ENCODE measurements around the gene LCAT.
A peak's percentile ranks its signal among the peaks of the same experiment; 100 is the strongest.
"Not testable (repeated sequence)": the region's sequence is repeated elsewhere in the genome, so short reads cannot be mapped to it uniquely, and the experiment has no call there.

Gene LCAT

GRCh38 chr16:67943619-67944504 is at the start of gene LCAT:
Gene LCAT (minus strand): TSS chr16:67944120. CDS start chr16:67944101, 19 bp downstream.
- peak; percentile 85 for DNase-seq

DNA sequence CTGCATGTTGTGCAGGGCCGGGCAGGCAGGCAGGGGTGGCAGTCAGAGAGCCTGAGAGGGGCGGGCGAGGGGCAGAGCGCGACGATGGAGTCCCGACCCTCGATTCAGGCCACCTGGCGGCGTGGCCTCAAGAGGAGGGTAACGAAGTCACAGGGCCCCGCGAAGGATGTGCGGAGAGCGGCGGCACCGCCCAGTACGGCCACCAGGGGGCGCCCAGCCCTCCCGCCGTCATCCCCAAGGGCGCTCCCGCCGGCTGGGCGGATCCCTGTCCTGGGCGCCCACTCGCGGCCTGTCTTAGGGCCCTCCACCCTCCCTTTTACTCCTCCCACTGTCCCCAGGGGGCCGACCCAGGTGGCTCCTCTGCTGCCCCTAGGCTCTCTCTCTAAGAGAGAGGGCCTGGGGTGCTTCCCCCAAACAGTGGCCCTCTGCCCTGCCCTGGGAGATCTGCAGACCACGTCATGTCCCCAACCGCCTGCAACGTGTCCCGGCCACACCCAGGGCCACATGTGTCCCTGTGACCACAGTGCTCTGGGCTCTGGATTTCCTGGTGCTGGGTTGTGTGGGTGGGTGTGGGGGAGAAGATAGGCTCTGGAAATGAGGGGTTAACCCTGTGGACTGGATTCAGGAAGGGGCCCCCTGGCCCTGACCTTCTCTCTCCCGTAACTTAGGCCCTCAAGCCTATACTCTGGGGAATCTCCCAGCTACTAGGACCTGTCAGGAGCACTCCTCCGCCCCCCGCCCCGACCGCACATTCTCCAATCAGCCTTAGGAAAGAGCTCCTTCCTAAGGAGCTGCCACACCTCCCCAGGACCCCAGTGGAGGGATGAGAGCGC is 49.5 kb upstream of the LCAT start:
- peak; percentile 68 for DNase-seq

DNA sequence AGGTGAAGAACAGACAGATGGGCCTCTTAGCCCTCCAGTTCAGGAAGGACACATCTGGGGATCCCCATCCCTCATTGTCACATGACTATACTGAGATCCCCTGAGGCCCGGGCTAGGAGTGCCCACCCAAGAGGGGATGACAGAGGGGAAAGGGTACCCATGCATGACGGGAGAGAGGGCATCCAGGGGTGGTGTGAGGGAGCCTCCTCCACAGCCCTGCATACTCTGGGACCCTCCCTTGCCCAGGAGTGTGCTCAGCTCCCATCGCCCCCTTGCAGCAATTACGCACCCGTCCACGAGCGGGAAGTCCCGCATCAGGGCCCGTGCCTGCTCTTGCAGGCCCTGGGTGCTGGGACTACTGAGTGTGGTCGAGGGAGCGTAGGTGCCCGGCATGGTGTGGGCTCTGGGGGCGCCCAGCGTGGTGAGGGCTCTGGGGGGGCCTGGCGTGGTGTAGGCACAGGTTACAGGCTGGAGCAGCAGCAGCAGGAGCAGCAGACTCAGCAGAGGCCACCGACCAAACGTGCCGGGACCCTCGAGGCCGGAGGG is 48.8 kb upstream of the LCAT start:
- DNase-seq = no peak

GRCh38 chr16:67990018-67990386 is 46.1 kb upstream of the LCAT start:
- no peak for DNase-seq

- DNase-seq = peak; percentile 8
These were observed 45.5 kb upstream of the LCAT start for GRCh38 chr16:67989322-67990017.

DNA sequence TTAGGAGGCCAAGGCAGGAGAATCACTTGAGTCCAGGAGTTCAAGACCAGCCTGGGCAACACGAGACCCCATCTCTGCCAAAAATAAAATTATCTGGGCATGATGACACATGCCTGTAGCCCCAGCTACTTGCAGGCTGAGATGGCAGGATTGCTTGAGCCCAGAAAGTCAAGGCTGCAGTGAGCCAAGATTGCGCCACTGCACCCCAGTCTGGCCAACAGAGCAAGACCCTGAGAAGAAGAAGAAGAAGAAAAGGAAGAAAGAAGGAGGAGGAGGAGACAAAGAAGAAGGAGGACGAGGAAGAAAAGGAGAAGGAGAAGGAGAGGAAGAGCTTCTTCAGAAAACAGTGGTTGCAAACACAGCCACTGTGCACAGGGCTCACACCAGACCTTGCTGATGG is 44.8 kb upstream of the LCAT start:
- DNase-seq = no peak

GRCh38 chr16:67987460-67988160 is 43.7 kb upstream of the LCAT start:
- peak; percentile 35 for DNase-seq

GRCh38 chr16:67986949-67987348 is 43.0 kb upstream of the LCAT start:
- no peak for DNase-seq

- DNase-seq = no peak
These were observed 38.2 kb upstream of the LCAT start for GRCh38 chr16:67982011-67982696.

- no peak for DNase-seq
These were observed 36.2 kb upstream of the LCAT start, which contains the start of gene DPEP3 for GRCh38 chr16:67979955-67980678. Gene DPEP3 (minus strand): TSS chr16:67980499. CDS start chr16:67980380, 119 bp downstream.

GRCh38 chr16:67977469-67978227 is 33.7 kb upstream of the LCAT start:
- DNase-seq = no peak

GRCh38 chr16:67977005-67977404 is 33.1 kb upstream of the LCAT start:
- no peak for DNase-seq

- DNase-seq = no peak
These were observed 32.3 kb upstream of the LCAT start for GRCh38 chr16:67976205-67976604.

GRCh38 chr16:67975321-67976105 is 31.6 kb upstream of the LCAT start:
- no peak for DNase-seq

DNA sequence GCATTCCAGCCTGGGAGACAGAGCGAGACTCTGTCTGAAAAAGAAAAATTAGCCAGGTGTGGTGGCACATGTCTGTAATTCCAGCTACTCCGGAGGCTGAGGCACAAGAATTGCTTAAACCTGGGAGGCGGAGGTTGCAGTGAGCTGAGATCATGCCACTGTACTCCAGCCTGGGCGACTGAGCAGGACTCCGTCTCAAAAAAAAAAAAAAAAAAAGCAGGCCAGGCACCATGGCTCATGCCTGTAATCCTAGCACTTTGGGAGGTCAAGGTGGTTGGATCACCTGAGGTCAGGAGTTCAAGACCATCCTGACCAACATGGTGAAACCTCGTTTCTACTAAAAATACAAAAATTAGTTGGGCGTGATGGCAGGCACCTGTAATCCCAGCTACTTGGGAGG is 28.4 kb upstream of the LCAT start:
- not testable (repeated sequence) for DNase-seq

DNA sequence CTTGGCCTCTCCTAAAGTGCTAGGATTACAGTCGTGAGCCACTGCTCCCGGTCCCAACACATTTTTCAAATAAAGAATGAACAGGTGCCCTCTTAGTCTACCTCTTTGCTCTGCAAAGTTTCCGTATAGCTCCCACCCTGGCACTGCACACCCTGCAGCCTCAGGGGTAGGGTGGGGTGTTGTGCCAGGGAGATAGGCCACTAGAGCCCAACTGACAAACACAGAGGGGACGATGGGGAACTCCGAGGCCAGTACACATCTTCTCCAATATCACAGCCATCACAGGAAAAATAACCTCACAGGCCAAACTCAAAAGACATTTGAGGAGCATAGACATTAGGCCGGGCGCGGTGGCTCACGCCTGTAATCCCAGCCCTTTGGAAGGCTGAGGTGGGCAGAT is 27.2 kb upstream of the LCAT start:
- no peak for DNase-seq

- no peak for DNase-seq
These were observed 25.5 kb upstream of the LCAT start for GRCh38 chr16:67969254-67970039.

All from midbrain (tissue), 1 donor.